ENCODE data around the gene HRH2. TPM values are rescaled to one million over a fixed set of nuclear protein-coding genes. Genes with fewer than 3 reads are reported as not detected.

The HRH2 gene
- total RNA-seq, 2 donors from 2014 or later, result 0.78 TPM; not detected in 1

DNA sequence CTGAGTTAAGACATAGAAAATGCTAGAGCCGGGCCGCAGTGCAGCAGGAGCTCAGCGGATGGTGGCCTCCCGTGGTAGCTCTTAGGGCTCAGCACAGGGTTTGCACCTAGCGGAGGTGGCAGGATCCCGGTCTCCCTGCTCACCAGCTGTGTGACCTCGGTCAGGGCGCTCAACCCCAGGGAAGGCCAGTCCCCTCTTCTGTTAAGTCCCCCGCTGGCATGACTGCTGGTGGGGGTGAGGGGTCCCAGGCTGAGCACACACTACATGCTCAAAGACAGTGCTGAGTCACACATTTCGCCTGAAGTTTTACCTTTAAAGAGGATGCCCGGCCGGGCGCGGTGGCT is 39.0 kb downstream of the HRH2 start:
- Histone ChIP-seq H3K4me3 (no peak overlapping the region), H3K36me3 (replicated peaks in 1 of 2; ENCODE audit: insufficient read depth in 1 of 2, low read depth in 2 of 2) (no peaks in the 10 kb centered on the region), H3K9me3 (no peaks in the 10 kb centered on the region), H3K27me3 (no peaks in the 10 kb centered on the region), H3K4me1 (no peaks in the 10 kb centered on the region), H3K27ac (no peak overlapping the region)
- WGBS, 2 donors, result 82 to 93% methylated on average over 5 to 14 of the region's 14 CpGs
- intact Hi-C loops (cut with DNase I), result no loop called here
- DNase-seq (no peak), ATAC-seq (no peak)
- TF ChIP-seq, protein P1, sequence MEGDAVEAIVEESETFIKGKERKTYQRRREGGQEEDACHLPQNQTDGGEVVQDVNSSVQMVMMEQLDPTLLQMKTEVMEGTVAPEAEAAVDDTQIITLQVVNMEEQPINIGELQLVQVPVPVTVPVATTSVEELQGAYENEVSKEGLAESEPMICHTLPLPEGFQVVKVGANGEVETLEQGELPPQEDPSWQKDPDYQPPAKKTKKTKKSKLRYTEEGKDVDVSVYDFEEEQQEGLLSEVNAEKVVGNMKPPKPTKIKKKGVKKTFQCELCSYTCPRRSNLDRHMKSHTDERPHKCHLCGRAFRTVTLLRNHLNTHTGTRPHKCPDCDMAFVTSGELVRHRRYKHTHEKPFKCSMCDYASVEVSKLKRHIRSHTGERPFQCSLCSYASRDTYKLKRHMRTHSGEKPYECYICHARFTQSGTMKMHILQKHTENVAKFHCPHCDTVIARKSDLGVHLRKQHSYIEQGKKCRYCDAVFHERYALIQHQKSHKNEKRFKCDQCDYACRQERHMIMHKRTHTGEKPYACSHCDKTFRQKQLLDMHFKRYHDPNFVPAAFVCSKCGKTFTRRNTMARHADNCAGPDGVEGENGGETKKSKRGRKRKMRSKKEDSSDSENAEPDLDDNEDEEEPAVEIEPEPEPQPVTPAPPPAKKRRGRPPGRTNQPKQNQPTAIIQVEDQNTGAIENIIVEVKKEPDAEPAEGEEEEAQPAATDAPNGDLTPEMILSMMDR (IDR thresholded peaks at IDR 0.05), result peak in 1 of 7 experiments; percentile 0
- TF ChIP-seq POLR2A (IDR thresholded peaks at IDR 0.05), result no peak

DNA sequence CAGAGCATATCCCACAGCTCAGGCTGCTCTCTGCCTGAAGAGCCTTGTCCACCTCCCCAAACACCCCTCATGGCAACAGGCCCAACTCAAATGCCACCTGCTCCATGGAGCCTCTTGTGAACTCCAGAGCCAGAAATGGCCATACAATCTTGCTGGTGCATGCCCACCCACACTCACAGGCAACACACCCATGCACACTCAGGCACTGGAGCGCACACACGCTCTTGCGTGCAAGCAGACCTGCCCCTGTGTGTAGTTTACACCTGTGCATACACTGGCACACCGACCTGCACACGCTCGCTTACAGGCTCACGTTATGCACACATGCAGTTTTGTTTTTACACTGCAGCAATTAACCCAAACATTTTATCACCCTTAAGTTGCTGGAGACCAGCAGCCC is 40.0 kb downstream of the HRH2 start:
- no peak for DNase-seq
- ATAC-seq, result no peak
- Histone ChIP-seq H3K36me3 (replicated peaks in 1 of 2; ENCODE audit: insufficient read depth in 1 of 2, low read depth in 2 of 2) (no peaks in the 10 kb centered on the region), H3K4me1 (no peaks in the 10 kb centered on the region), H3K4me3 (no peak overlapping the region), H3K27ac (no peak overlapping the region), H3K9me3 (no peaks in the 10 kb centered on the region), H3K27me3 (no peaks in the 10 kb centered on the region)
- TF ChIP-seq, protein P1 (IDR thresholded peaks at IDR 0.05), result no peak
- no peak for TF ChIP-seq POLR2A (IDR thresholded peaks at IDR 0.05)
- intact Hi-C loops (cut with DNase I), result no loop called here
- WGBS, 2 donors, result 91 to 92% methylated on average over 7 of the region's 7 CpGs

DNA sequence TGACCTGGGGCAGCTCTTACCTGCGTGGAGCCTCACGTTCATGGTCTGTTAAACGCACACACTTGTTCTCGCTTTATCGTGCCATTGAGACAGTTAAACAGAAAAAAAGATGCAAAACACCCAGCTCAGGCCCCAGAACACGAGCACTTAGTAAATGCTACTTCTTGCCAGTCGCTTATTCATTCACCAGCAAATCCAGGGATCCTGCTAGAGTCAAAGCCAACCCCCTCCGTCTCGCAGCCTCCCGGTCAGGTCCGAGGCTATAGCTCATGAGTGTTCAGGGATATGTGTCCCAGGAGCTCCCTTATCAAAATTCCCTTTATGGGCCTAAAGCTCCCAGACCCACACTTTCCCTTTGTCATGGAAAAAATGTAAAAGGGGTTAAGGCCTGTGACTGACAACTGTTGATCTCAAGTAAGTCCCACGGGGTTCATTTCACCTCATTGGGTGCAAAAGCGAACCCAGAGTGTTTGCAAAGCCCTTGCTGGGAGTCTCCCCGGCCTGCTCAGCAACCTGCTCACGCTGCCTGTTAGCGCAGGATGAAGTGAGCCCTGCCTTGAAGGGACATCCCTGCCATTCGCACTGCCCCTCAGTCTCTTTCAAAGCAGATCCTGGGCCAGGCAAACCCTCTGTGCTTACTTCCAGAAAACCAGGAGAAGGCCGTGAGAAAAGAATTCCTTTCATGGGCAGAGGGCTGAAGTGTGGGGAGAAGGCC is 40.7 kb downstream of the HRH2 start:
- H3K27ac ChIP-seq, result no peak overlapping the region
- WGBS, 2 donors, result 84 to 86% methylated on average over 15 to 18 of the region's 18 CpGs
- no peak overlapping the region for H3K4me3 ChIP-seq
- TF ChIP-seq, protein P1 (IDR thresholded peaks at IDR 0.05), result no peak
- TF ChIP-seq POLR2A (IDR thresholded peaks at IDR 0.05), result no peak
- H3K9me3 ChIP-seq, result no peaks in the 10 kb centered on the region
- no peak for ATAC-seq
- no peak for DNase-seq
- intact Hi-C loops (cut with DNase I), result no loop called here
- H3K36me3 ChIP-seq (replicated peaks in 1 of 2; ENCODE audit: insufficient read depth in 1 of 2, low read depth in 2 of 2), result no peaks in the 10 kb centered on the region
- no peaks in the 10 kb centered on the region for H3K27me3 ChIP-seq
- no peaks in the 10 kb centered on the region for H3K4me1 ChIP-seq

DNA sequence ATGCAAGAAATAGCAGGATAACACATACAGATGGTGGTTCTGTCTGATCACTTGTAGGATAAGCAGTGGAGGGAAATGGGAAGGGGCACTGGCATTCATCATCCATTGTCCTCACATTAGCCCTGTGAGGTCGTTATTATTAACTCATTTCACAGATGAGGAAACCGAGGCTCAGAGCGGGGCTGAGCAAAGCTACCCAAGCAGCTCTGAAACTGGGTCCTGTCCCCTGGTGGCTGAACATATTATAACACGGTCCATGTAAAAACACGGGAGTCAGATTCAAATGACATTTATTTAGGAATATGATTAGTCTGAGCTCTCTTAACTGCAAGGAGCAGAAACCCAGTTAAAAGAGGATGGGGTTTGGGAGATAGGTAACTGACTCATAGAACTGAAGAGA is 43.1 kb downstream of the HRH2 start:
- 75% methylated on average over 5 of the region's 5 CpGs for WGBS, 2 donors
- intact Hi-C loops (cut with DNase I), result no loop called here
- DNase-seq (no peak), ATAC-seq (no peak)
- Histone ChIP-seq H3K4me3 (no peak overlapping the region), H3K4me1 (no peaks in the 10 kb centered on the region), H3K36me3 (replicated peaks in 1 of 2; ENCODE audit: insufficient read depth in 1 of 2, low read depth in 2 of 2) (no peaks in the 10 kb centered on the region), H3K27ac (no peak overlapping the region), H3K9me3 (no peaks in the 10 kb centered on the region), H3K27me3 (no peaks in the 10 kb centered on the region)
- no peak for TF ChIP-seq POLR2A (IDR thresholded peaks at IDR 0.05)
- TF ChIP-seq, protein P1 (IDR thresholded peaks at IDR 0.05), result peak in 2 of 7 experiments; percentile 10 to 12

DNA sequence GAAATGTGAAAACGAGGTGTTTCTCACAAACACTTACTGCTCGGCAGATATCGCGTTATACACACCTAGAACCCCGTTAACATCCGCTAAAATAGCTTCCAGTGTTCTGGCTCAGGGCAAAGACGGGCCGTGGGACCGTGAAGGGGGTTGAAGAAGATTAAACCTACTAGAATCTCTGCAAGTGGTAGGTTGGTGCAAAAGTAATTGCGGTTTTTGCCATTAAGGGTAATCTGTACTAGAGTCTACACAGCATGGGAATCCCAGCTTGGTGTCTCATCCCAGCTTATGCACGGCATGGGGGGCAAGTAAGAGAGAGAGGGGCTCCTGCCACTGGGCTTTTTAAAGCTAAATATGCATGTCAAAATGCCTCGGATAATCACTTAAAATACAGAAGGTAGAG is 43.9 kb downstream of the HRH2 start:
- Histone ChIP-seq H3K27ac (no peak overlapping the region), H3K4me1 (peaks cover 7% of the 10 kb centered on the region), H3K4me3 (no peak overlapping the region), H3K36me3 (replicated peaks in 1 of 2; ENCODE audit: insufficient read depth in 1 of 2, low read depth in 2 of 2) (no peaks in the 10 kb centered on the region), H3K27me3 (no peaks in the 10 kb centered on the region), H3K9me3 (no peaks in the 10 kb centered on the region)
- DNase-seq, result no peak
- ATAC-seq, result no peak
- intact Hi-C loops (cut with DNase I), result no loop called here
- 81 to 93% methylated on average over 12 of the region's 12 CpGs for WGBS, 2 donors
- no peak for TF ChIP-seq POLR2A (IDR thresholded peaks at IDR 0.05)
- TF ChIP-seq, protein P1 (IDR thresholded peaks at IDR 0.05), result no peak

Measured in body of pancreas (tissue), 4 donors.